Panc1 (cell line): ENCODE results near the gene SPATA20.

ENCODE experiments used
- CTCF ChIP-seq: fragments of 450-650 bp; IDR thresholded peaks from 2 replicates; pipeline ENCODE4 v1.5.1; 2017; ENCODE audit warnings: mild to moderate bottlenecking
- POLR2AphosphoS5 ChIP-seq: IDR thresholded peaks from 2 replicates; pipeline ENCODE4 v1.6.1; 2012; ENCODE audit warnings: mild to moderate bottlenecking, low read depth, low read length, moderate library complexity
- REST ChIP-seq, 2 experiments: IDR thresholded peaks; 2 replicates each; pipeline ENCODE4 v1.6.1; 2011 to 2012; ENCODE audit warnings: low read depth in 2 of 2, control low read depth in 1 of 2, low read length in 1 of 2, mild to moderate bottlenecking in 1 of 2, moderate library complexity in 1 of 2; ENCODE audit not compliant: insufficient read depth in 1 of 2
- SIN3A ChIP-seq: IDR thresholded peaks from 2 replicates; pipeline ENCODE4 v1.6.1; 2012; ENCODE audit warnings: low read depth, mild to moderate bottlenecking, low read length, moderate library complexity, borderline replicate concordance; ENCODE audit not compliant: insufficient read depth
- TCF7L2 ChIP-seq: IDR thresholded peaks from 2 replicates; pipeline ENCODE4 v1.6.1; 2011; ENCODE audit warnings: mild to moderate bottlenecking, low read depth, low read length, inconsistent platforms

- TF ChIP-seq CTCF (no peak), REST (IDR thresholded peaks at IDR 0.05; ENCODE audit: insufficient read depth in 1 of 2, low read depth in 2 of 2, low read length in 1 of 2) (no peak), POLR2AphosphoS5 (no peak), TCF7L2 (no peak), SIN3A (no peak)
Observed at GRCh38 chr17:50585346-50585745, 38.4 kb downstream of the SPATA20 start.
